H1 (cell line): ENCODE data around the gene VENTX.

Source experiments
- BACH1 ChIP-seq: IDR thresholded peaks from 2 replicates; pipeline ENCODE4 v1.6.1; 2012; ENCODE audit warnings: low read length, improper control_type of control experiment
- EZH2 ChIP-seq: fragments of 200-600 bp; sonication (generic); IDR thresholded peaks from 2 replicates; pipeline ENCODE4 v1.7.1; 2012; ENCODE audit warnings: low read depth, mild to moderate bottlenecking, moderate library complexity, low read length, inconsistent platforms; ENCODE audit not compliant: severe bottlenecking
- HDAC2 ChIP-seq, 2 experiments: fragments of 300-600 bp in 1 of 2; sonication (generic) in 1 of 2; IDR thresholded peaks; 2 replicates each; pipeline ENCODE4 v1.6.1; 2011 to 2012; ENCODE audit warnings: low read depth in 2 of 2, low read length in 2 of 2, mild to moderate bottlenecking in 2 of 2, moderate library complexity in 2 of 2, borderline replicate concordance in 1 of 2, inconsistent platforms in 1 of 2
- JUND ChIP-seq: IDR thresholded peaks from 2 replicates; pipeline ENCODE4 v1.6.1; 2011; ENCODE audit warnings: mild to moderate bottlenecking, improper control_type of control experiment, low read length
- RAD21 ChIP-seq, 2 experiments: IDR thresholded peaks in 1 of 2; conservative IDR thresholded peaks in 1 of 2; 2 replicates each; pipeline ENCODE4 v1.6.1; 2011; ENCODE audit warnings: low read depth in 2 of 2, low read length in 2 of 2, improper control_type of control experiment in 1 of 2, inconsistent platforms in 1 of 2, mild to moderate bottlenecking in 1 of 2, moderate library complexity in 1 of 2
- RFX5 ChIP-seq: IDR thresholded peaks from 2 replicates; pipeline ENCODE4 v1.6.1; 2011; ENCODE audit warnings: low read depth, low read length, improper control_type of control experiment, borderline replicate concordance
- SIX5 ChIP-seq: IDR thresholded peaks from 2 replicates; pipeline ENCODE4 v1.6.1; 2011; ENCODE audit warnings: mild to moderate bottlenecking, low read depth, low read length
- TEAD4 ChIP-seq: IDR thresholded peaks from 2 replicates; pipeline ENCODE4 v1.6.1; 2012; ENCODE audit warnings: low read depth, low read length, inconsistent platforms, mixed read lengths
- TF ChIP-seq, protein P1 (sequence below), 3 experiments: IDR thresholded peaks; 1 replicate in 2 of 3; 2 replicates in 1 of 3; pipeline versions ENCODE4 v1.5.1 to v1.6.1; 2011; ENCODE audit warnings: low read length in 3 of 3, mild to moderate bottlenecking in 3 of 3, inconsistent platforms in 2 of 3, low read depth in 1 of 3, moderate library complexity in 1 of 3; ENCODE audit not compliant: insufficient read depth in 1 of 3; ENCODE audit errors: control extremely low read depth in 1 of 3

DNA sequence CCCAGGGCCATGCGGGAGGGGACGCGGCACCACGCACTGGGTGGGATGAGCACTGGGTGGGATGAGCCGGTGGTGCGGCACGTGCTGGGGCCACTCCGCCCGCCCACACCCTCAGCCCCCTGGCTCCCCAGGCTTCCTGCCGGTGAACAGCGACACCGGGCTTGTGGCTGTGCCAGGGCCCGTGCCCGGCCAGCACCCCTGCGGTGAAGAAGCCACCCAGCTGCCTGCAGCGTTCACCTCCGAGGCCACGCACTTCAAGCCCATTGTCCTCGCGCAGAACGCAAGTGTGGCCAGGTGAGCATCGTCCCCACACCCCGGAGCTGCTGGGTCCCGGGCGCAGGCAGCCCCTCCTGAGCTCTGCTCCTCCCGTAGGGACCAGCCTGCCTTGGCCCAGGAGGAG is 39.4 kb upstream of the VENTX start:
- TF ChIP-seq, protein P1, sequence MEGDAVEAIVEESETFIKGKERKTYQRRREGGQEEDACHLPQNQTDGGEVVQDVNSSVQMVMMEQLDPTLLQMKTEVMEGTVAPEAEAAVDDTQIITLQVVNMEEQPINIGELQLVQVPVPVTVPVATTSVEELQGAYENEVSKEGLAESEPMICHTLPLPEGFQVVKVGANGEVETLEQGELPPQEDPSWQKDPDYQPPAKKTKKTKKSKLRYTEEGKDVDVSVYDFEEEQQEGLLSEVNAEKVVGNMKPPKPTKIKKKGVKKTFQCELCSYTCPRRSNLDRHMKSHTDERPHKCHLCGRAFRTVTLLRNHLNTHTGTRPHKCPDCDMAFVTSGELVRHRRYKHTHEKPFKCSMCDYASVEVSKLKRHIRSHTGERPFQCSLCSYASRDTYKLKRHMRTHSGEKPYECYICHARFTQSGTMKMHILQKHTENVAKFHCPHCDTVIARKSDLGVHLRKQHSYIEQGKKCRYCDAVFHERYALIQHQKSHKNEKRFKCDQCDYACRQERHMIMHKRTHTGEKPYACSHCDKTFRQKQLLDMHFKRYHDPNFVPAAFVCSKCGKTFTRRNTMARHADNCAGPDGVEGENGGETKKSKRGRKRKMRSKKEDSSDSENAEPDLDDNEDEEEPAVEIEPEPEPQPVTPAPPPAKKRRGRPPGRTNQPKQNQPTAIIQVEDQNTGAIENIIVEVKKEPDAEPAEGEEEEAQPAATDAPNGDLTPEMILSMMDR (IDR thresholded peaks at IDR 0.05; ENCODE audit: control extremely low read depth in 1 of 3, insufficient read depth in 1 of 3, low read depth in 1 of 3, low read length in 3 of 3), result no peak
- TF ChIP-seq JUND, result no peak
- no peak for TF ChIP-seq RFX5
- no peak for TF ChIP-seq HDAC2 (IDR thresholded peaks at IDR 0.05; ENCODE audit: borderline replicate concordance in 1 of 2, low read depth in 2 of 2, low read length in 2 of 2)
- no peak for TF ChIP-seq SIX5
- TF ChIP-seq BACH1, result no peak
- TF ChIP-seq EZH2, result no peak
- TF ChIP-seq TEAD4, result no peak
- no peak for TF ChIP-seq RAD21 (IDR thresholded peaks at IDR 0.05 in 1 of 2, conservative IDR thresholded peaks at IDR 0.05 in 1 of 2; ENCODE audit: low read depth in 2 of 2, low read length in 2 of 2)
